Panc1 (cell line): ENCODE measurements around the gene KIFBP.

Experiments
- CTCF ChIP-seq: fragments of 450-650 bp; IDR thresholded peaks from 2 replicates; pipeline ENCODE4 v1.5.1; 2017; ENCODE audit warnings: mild to moderate bottlenecking
- POLR2AphosphoS5 ChIP-seq: IDR thresholded peaks from 2 replicates; pipeline ENCODE4 v1.6.1; 2012; ENCODE audit warnings: mild to moderate bottlenecking, low read depth, low read length, moderate library complexity
- SIN3A ChIP-seq: IDR thresholded peaks from 2 replicates; pipeline ENCODE4 v1.6.1; 2012; ENCODE audit warnings: low read depth, mild to moderate bottlenecking, low read length, moderate library complexity, borderline replicate concordance; ENCODE audit not compliant: insufficient read depth
- TCF7L2 ChIP-seq: IDR thresholded peaks from 2 replicates; pipeline ENCODE4 v1.6.1; 2011; ENCODE audit warnings: mild to moderate bottlenecking, low read depth, low read length, inconsistent platforms
- TF ChIP-seq, protein P1 (sequence below), 2 experiments: IDR thresholded peaks; 2 replicates each; pipeline ENCODE4 v1.6.1; 2011 to 2012; ENCODE audit warnings: low read depth in 2 of 2, control low read depth in 1 of 2, low read length in 1 of 2, mild to moderate bottlenecking in 1 of 2, moderate library complexity in 1 of 2; ENCODE audit not compliant: insufficient read depth in 1 of 2

DNA sequence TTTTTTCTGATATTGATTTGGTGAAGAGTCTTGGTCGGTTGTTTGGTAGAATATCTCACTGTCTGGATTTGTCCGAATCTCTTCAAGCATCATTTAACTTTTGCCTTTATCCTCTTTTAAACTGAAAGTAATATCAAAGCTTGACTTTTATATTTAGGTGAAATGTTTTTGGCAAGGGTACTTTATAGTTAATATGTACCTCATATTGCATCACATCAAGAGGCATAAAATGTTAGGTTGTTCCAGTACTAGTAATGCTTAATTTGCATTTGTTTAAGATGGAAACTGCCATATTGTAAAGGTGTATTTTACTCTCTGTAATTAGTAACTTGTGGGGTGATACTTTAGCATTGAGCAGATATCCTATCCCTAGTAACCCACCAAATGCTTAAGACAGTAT is 49.7 kb upstream of the KIFBP start:
- TF ChIP-seq SIN3A (no peak), CTCF (no peak), POLR2AphosphoS5 (no peak), TCF7L2 (no peak)
- TF ChIP-seq, protein P1, sequence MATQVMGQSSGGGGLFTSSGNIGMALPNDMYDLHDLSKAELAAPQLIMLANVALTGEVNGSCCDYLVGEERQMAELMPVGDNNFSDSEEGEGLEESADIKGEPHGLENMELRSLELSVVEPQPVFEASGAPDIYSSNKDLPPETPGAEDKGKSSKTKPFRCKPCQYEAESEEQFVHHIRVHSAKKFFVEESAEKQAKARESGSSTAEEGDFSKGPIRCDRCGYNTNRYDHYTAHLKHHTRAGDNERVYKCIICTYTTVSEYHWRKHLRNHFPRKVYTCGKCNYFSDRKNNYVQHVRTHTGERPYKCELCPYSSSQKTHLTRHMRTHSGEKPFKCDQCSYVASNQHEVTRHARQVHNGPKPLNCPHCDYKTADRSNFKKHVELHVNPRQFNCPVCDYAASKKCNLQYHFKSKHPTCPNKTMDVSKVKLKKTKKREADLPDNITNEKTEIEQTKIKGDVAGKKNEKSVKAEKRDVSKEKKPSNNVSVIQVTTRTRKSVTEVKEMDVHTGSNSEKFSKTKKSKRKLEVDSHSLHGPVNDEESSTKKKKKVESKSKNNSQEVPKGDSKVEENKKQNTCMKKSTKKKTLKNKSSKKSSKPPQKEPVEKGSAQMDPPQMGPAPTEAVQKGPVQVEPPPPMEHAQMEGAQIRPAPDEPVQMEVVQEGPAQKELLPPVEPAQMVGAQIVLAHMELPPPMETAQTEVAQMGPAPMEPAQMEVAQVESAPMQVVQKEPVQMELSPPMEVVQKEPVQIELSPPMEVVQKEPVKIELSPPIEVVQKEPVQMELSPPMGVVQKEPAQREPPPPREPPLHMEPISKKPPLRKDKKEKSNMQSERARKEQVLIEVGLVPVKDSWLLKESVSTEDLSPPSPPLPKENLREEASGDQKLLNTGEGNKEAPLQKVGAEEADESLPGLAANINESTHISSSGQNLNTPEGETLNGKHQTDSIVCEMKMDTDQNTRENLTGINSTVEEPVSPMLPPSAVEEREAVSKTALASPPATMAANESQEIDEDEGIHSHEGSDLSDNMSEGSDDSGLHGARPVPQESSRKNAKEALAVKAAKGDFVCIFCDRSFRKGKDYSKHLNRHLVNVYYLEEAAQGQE (IDR thresholded peaks at IDR 0.05; ENCODE audit: insufficient read depth in 1 of 2, low read depth in 2 of 2, low read length in 1 of 2) = no peak
